Stimulated activated CD4-positive, alpha-beta T cell treated with anti-CD3 and anti-CD28 coated beads, Interleukin-4, amount 100 ng/mL, for 4 hours (primary cell): Measurements from ENCODE around the gene DIP2B.

Experiments used
- DNase-seq, 2 experiments: peaks; one replicate each; pipeline ENCODE4 v3.0.0-alpha.2; 2020

Gene DIP2B

GRCh38 chr12:50686976-50687375 lies 182.2 kb downstream of the DIP2B start:
- DNase-seq: no peak

GRCh38 chr12:50689437-50689836 lies 184.7 kb downstream of the DIP2B start:
- no peak for DNase-seq

GRCh38 chr12:50690925-50691324 lies 186.1 kb downstream of the DIP2B start:
- no peak for DNase-seq

GRCh38 chr12:50695961-50696360 lies 191.2 kb downstream of the DIP2B start:
- no peak for DNase-seq

- DNase-seq: no peak
Measured at GRCh38 chr12:50696931-50697330, 192.1 kb downstream of the DIP2B start.

GRCh38 chr12:50699154-50699553 lies 194.4 kb downstream of the DIP2B start:
- DNase-seq: no peak

- no peak for DNase-seq
Measured at GRCh38 chr12:50699940-50700339, 195.2 kb downstream of the DIP2B start.

GRCh38 chr12:50706606-50707005 lies 201.8 kb downstream of the DIP2B start:
- no peak for DNase-seq

- no peak for DNase-seq
Measured at GRCh38 chr12:50707396-50707795, 202.6 kb downstream of the DIP2B start.

- no peak for DNase-seq
Measured at GRCh38 chr12:50708631-50709030, 203.8 kb downstream of the DIP2B start.

GRCh38 chr12:50711121-50711520 lies 206.3 kb downstream of the DIP2B start:
- no peak for DNase-seq

GRCh38 chr12:50715174-50715573 lies 210.4 kb downstream of the DIP2B start:
- no peak for DNase-seq

- no peak for DNase-seq
Measured at GRCh38 chr12:50718760-50719159, 214.0 kb downstream of the DIP2B start.

GRCh38 chr12:50720085-50720484 lies 215.3 kb downstream of the DIP2B start:
- no peak for DNase-seq

- DNase-seq: no peak
Measured at GRCh38 chr12:50720501-50720900, 215.7 kb downstream of the DIP2B start.

GRCh38 chr12:50723865-50724264 lies 219.1 kb downstream of the DIP2B start:
- no peak for DNase-seq

GRCh38 chr12:50725011-50725942 lies 220.5 kb downstream of the DIP2B start:
- no peak for DNase-seq

GRCh38 chr12:50727466-50727865 lies 222.7 kb downstream of the DIP2B start:
- DNase-seq: no peak

GRCh38 chr12:50728417-50728816 lies 223.6 kb downstream of the DIP2B start:
- no peak for DNase-seq

- no peak for DNase-seq
Measured at GRCh38 chr12:50728841-50729240, 224.1 kb downstream of the DIP2B start.

- DNase-seq: no peak
Measured at GRCh38 chr12:50732591-50732990, 227.8 kb downstream of the DIP2B start.

- DNase-seq: no peak
Measured at GRCh38 chr12:50733706-50734105, 228.9 kb downstream of the DIP2B start.

- no peak for DNase-seq
Measured at GRCh38 chr12:50734409-50735263, 229.9 kb downstream of the DIP2B start.

GRCh38 chr12:50739611-50740010 lies 234.8 kb downstream of the DIP2B start:
- DNase-seq: no peak
